Mesenchymal stem cell (in vitro differentiated cells and primary cell): Measurements from ENCODE around the gene ORM1. TPM values are rescaled to one million over a fixed set of nuclear protein-coding genes. Genes with fewer than 3 reads are reported as not detected.
"Not testable (repeated sequence)": the region's sequence is repeated elsewhere in the genome, so short reads cannot be mapped to it uniquely, and the experiment has no call there.

Experiments
- DNase-seq: peaks from one replicate; pipeline ENCODE4 v3.0.0-alpha.2; 2013
- H2AFZ ChIP-seq: one replicate; pipeline ENCODE4 v1.6.1; 2013; ENCODE audit warnings: low read depth, mild to moderate bottlenecking, control low read depth, inconsistent platforms, low read length, moderate library complexity
- H2AK5ac ChIP-seq: 2 replicates; pipeline ENCODE4 v1.6.1; 2013; ENCODE audit warnings: low read length, moderate library complexity, mild to moderate bottlenecking, inconsistent platforms; ENCODE audit not compliant: severe bottlenecking
- H2BK120ac ChIP-seq: one replicate; pipeline ENCODE4 v1.6.1; 2013; ENCODE audit warnings: low read depth, mild to moderate bottlenecking, inconsistent platforms, low read length, moderate library complexity
- H2BK12ac ChIP-seq, 2 experiments: one replicate each; pipeline ENCODE4 v1.6.1; 2013; ENCODE audit warnings: inconsistent platforms in 2 of 2, low read length in 2 of 2, mild to moderate bottlenecking in 2 of 2, moderate library complexity in 2 of 2, control low read depth in 1 of 2
- H2BK15ac ChIP-seq: one replicate; pipeline ENCODE4 v1.6.1; 2013; ENCODE audit warnings: mild to moderate bottlenecking, low read depth, inconsistent platforms; ENCODE audit not compliant: poor library complexity, severe bottlenecking
- H2BK5ac ChIP-seq: 2 replicates; pipeline ENCODE4 v1.6.1; 2013; ENCODE audit warnings: low read depth, mild to moderate bottlenecking, low read length, control low read depth, inconsistent platforms; ENCODE audit not compliant: poor library complexity, severe bottlenecking
- H3K14ac ChIP-seq, 2 experiments: one replicate each; pipeline ENCODE4 v1.6.1; 2013; ENCODE audit warnings: inconsistent platforms in 2 of 2, low read length in 2 of 2, control low read depth in 1 of 2, mild to moderate bottlenecking in 1 of 2, moderate library complexity in 1 of 2
- H3K18ac ChIP-seq, 2 experiments: one replicate each; pipeline ENCODE4 v1.6.1; 2013; ENCODE audit warnings: inconsistent platforms in 2 of 2, low read length in 2 of 2, control low read depth in 1 of 2, low read depth in 1 of 2, mild to moderate bottlenecking in 1 of 2
- H3K23ac ChIP-seq, 2 experiments: one replicate each; pipeline ENCODE4 v1.6.1; 2013; ENCODE audit warnings: inconsistent platforms in 2 of 2, low read length in 2 of 2, mild to moderate bottlenecking in 2 of 2, moderate library complexity in 2 of 2, control low read depth in 1 of 2
- H3K27ac ChIP-seq: 2 replicates; pipeline ENCODE4 v1.5.1; 2013; ENCODE audit warnings: mild to moderate bottlenecking, moderate library complexity, low read length, control low read depth, inconsistent platforms; ENCODE audit not compliant: poor library complexity, severe bottlenecking
- H3K27me3 ChIP-seq, 2 experiments: 2 replicates each; pipeline versions ENCODE4 v1.6.1 to v1.7.0; 2013; ENCODE audit warnings: low read length in 2 of 2, mild to moderate bottlenecking in 2 of 2, moderate library complexity in 2 of 2, control low read depth in 1 of 2, inconsistent platforms in 1 of 2; ENCODE audit not compliant: control insufficient read depth in 1 of 2, insufficient read depth in 1 of 2
- H3K36me3 ChIP-seq, 2 experiments: 2 replicates each; pipeline versions ENCODE4 v1.6.1 to v1.7.0; 2013; ENCODE audit warnings: low read length in 2 of 2, control low read depth in 1 of 2, inconsistent platforms in 1 of 2, low read depth in 1 of 2, mild to moderate bottlenecking in 1 of 2; ENCODE audit not compliant: insufficient read depth in 2 of 2, control insufficient read depth in 1 of 2
- H3K4ac ChIP-seq, 2 experiments: one replicate each; pipeline ENCODE4 v1.6.1; 2013; ENCODE audit warnings: inconsistent platforms in 2 of 2, low read length in 2 of 2, mild to moderate bottlenecking in 2 of 2, moderate library complexity in 2 of 2, control low read depth in 1 of 2, low read depth in 1 of 2
- H3K4me1 ChIP-seq: 2 replicates; pipeline ENCODE4 v1.6.1; 2013; ENCODE audit warnings: low read depth, low read length, control low read depth; ENCODE audit not compliant: control insufficient read depth, insufficient read depth
- H3K4me2 ChIP-seq: 2 replicates; pipeline ENCODE4 v1.6.1; 2013; ENCODE audit warnings: low read length, mild to moderate bottlenecking, inconsistent platforms; ENCODE audit not compliant: poor library complexity, severe bottlenecking
- H3K4me3 ChIP-seq, 2 experiments: 2 replicates each; pipeline versions ENCODE4 v1.5.1 to v1.7.0; 2013; ENCODE audit warnings: low read length in 2 of 2, mild to moderate bottlenecking in 2 of 2, control low read depth in 1 of 2, low read depth in 1 of 2; ENCODE audit not compliant: insufficient read depth in 1 of 2
- H3K79me1 ChIP-seq: replicated peaks from 2 replicates; pipeline ENCODE4 v1.6.1; 2013; ENCODE audit warnings: mild to moderate bottlenecking, control low read depth, low read length, inconsistent platforms; ENCODE audit not compliant: poor library complexity, severe bottlenecking
- H3K9ac ChIP-seq: 2 replicates; pipeline ENCODE4 v1.7.0; 2013; ENCODE audit warnings: mild to moderate bottlenecking, low read length, moderate library complexity
- H3K9me3 ChIP-seq: 2 replicates; pipeline ENCODE4 v1.7.0; 2013; ENCODE audit warnings: mild to moderate bottlenecking, low read length; ENCODE audit not compliant: control insufficient read depth
- H4K8ac ChIP-seq: one replicate; pipeline ENCODE4 v1.6.1; 2013; ENCODE audit warnings: inconsistent platforms, mild to moderate bottlenecking, low read length, moderate library complexity
- H4K91ac ChIP-seq: one replicate; pipeline ENCODE4 v1.6.1; 2013; ENCODE audit warnings: mild to moderate bottlenecking, low read length, inconsistent platforms
- WGBS: methylation state at CpG from one replicate; pipeline ENCODE4 v1.1.7; 2013; ENCODE audit warnings: mixed read lengths; 5-methylcytosine and 5-hydroxymethylcytosine counted together
- polyA plus RNA-seq, 2 experiments: library from polyadenylated mRNA; stranded (reverse); fragments of 200-250 nt; gene quantifications; one replicate each; pipeline ENCODE4 v1.2.3, GENCODE V29; 2013

ORM1 gene
- polyA plus RNA-seq (2013, experiment 1 of 2): not detected
- not detected for polyA plus RNA-seq (2013, experiment 2 of 2)

DNA sequence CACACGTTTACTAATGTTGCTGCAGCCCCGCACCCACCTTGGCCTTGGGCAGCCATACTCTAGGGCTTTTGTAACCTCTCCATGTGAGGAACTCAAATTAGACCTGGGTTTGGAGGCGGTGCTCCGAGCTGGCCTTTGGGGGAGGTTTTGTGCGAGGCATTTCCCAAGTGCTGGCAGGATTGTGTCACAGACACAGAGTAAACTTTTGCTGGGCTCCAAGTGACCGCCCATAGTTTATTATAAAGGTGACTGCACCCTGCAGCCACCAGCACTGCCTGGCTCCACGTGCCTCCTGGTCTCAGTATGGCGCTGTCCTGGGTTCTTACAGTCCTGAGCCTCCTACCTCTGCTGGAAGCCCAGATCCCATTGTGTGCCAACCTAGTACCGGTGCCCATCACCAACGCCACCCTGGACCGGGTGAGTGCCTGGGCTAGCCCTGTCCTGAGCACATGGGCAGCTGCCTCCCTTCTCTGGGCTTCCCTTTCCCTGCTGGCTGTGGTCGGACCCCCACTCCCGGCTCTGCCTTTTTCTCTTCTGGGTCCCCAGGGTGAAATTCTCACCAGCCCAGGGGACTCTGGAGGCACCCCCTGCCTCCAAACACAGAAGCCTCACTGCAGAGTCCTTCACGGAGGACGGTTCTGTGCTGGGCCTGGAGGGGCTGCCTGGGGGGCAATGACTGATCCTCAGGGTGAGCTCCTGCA, at the start of gene ORM1:
Gene ORM1, plus strand, starts transcription at position 268 of the 701 bp plus-strand sequence. Its CDS starts 36 bp downstream, at position 304.
- H2BK120ac ChIP-seq, H3K9me3 ChIP-seq, H3K18ac ChIP-seq, H2BK5ac ChIP-seq, H4K91ac ChIP-seq, H3K14ac ChIP-seq, H2BK15ac ChIP-seq, H2BK12ac ChIP-seq, H3K4me2 ChIP-seq, H3K79me1 ChIP-seq, H2AK5ac ChIP-seq, H3K27ac ChIP-seq, DNase-seq, H3K9ac ChIP-seq, H3K4me3 ChIP-seq, H4K8ac ChIP-seq, H2AFZ ChIP-seq, H3K36me3 ChIP-seq, H3K23ac ChIP-seq, H3K4ac ChIP-seq, H3K4me1 ChIP-seq: not testable (repeated sequence)
- 50% methylated on average over 2 of the region's 15 CpGs for WGBS
- peaks cover 0 to 13% of the 10 kb centered on the region in 2 experiments for H3K27me3 ChIP-seq

DNA sequence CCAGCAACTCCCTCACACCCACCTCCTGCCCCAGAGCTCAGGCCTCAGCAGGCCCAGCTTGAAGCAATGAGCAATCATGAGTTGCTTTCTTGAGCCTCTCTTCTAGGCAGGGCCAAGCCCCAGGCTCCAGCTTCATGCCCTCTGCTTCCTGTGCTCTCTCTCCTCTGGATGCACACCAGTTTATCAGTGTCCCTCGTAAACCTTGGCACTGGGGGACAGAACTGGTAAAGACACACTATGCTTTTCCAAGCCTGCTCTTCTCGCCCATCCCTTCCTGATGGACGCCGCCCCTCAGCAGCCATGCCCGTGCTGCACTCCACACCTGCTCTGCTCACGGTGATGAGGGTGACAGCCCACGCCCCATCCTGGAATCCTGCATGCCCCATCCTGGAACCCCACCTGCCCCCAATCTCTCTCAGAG, 49.4 kb upstream of the ORM1 start:
- Histone ChIP-seq H3K4me2 (no peak overlapping the region), H3K36me3 (peaks cover 3 to 48% of the 10 kb centered on the region in 2 experiments), H2AK5ac (no peak overlapping the region), H3K27ac (no peak overlapping the region), H2BK12ac (no peak overlapping the region), H2BK120ac (no peak overlapping the region), H3K14ac (no peak overlapping the region), H3K4ac (no peak overlapping the region), H3K9me3 (no peaks in the 10 kb centered on the region), H3K4me1 (peaks cover 32% of the 10 kb centered on the region), H2BK5ac (no peak overlapping the region), H4K8ac (no peak overlapping the region), H3K4me3 (no peak overlapping the region), H3K9ac (no peak overlapping the region), H3K27me3 (peaks cover 0 to 5% of the 10 kb centered on the region in 2 experiments), H3K23ac (no peak overlapping the region), H3K79me1 (no peaks in the 10 kb centered on the region), H2AFZ (no peak overlapping the region), H2BK15ac (no peak overlapping the region), H3K18ac (no peak overlapping the region), H4K91ac (no peak overlapping the region)
- WGBS: 96% methylated on average over 7 of the region's 7 CpGs
- DNase-seq: no peak

DNA sequence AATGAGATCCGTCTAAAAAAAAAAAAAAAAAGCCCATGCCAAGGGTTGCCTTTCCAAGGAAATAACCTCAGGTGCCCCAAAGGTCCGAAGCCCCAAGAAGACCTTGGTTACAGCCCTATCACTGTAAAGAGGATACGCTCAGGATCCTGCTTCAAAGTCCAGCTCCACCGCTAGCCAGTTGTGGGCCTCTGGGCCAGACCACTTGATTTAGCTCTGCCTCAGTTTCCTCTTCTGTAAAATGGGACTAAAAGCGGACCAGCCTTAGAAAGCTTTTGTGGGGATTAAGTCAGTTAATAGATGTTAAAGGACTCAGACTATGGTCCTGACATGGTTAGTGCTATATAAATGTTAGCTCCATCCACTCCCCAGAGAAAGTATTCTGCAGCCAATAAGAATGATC, 48.7 kb upstream of the ORM1 start:
- H3K23ac ChIP-seq: no peak overlapping the region
- no peak overlapping the region for H3K4me3 ChIP-seq
- H2AFZ ChIP-seq: no peak overlapping the region
- 97% methylated on average over 5 of the region's 5 CpGs for WGBS
- H3K79me1 ChIP-seq: no peaks in the 10 kb centered on the region
- no peak overlapping the region for H2BK5ac ChIP-seq
- no peak overlapping the region for H3K27ac ChIP-seq
- DNase-seq: no peak
- no peak overlapping the region for H2BK120ac ChIP-seq
- no peak overlapping the region for H3K9ac ChIP-seq
- peaks cover 39% of the 10 kb centered on the region for H3K4me1 ChIP-seq
- no peak overlapping the region for H3K18ac ChIP-seq
- no peak overlapping the region for H3K4ac ChIP-seq
- no peak overlapping the region for H4K91ac ChIP-seq
- no peaks in the 10 kb centered on the region for H3K9me3 ChIP-seq
- H3K14ac ChIP-seq: no peak overlapping the region
- no peak overlapping the region for H2BK12ac ChIP-seq
- H3K27me3 ChIP-seq: peaks cover 0 to 5% of the 10 kb centered on the region in 2 experiments
- no peak overlapping the region for H3K4me2 ChIP-seq
- H2AK5ac ChIP-seq: no peak overlapping the region
- H2BK15ac ChIP-seq: no peak overlapping the region
- H3K36me3 ChIP-seq: peaks cover 3 to 41% of the 10 kb centered on the region in 2 experiments
- H4K8ac ChIP-seq: no peak overlapping the region

DNA sequence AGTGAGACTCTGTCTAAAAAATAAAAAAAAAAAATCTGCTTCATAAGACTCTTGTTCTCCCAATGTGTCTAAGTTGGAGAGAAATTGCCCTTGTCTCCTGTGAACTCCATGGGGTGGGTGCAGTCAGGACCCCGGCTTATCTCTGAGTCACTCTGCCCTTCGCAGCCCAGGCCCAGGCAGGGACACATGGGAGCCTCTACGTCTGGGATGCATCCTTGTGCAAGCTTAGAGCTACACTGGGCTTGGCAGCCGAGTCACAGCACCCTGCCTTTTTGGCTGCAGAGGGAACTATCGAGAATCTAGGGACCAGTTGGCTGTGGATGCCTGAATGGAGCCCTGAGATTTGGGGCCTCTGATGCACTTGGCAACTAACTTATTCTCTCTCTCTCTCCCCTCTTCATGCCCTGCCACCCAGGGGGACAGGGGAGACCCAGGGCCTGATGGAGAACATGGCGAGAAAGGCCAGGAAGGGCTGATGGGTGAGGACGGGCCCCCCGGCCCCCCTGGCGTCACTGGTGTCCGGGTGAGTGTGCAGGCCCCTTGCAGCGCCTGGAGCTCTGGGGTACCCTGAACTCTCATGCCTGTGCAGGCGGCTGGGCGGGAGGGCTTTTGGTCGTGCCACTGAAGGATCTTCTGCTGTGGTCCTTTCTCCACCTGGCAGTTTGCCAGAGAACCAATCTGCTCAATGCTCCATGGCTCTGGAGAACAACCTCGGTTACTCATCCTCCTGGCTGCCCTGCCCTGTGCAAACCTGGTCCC, 47.5 kb upstream of the ORM1 start:
- no peak overlapping the region for H2BK120ac ChIP-seq
- H3K23ac ChIP-seq: no peak overlapping the region
- peak overlapping the region in 1 of 2 experiments; percentile 34 for H3K4ac ChIP-seq
- H3K27me3 ChIP-seq: no peaks in the 10 kb centered on the region
- no peaks in the 10 kb centered on the region for H3K9me3 ChIP-seq
- peaks cover 41% of the 10 kb centered on the region for H3K4me1 ChIP-seq
- H2AFZ ChIP-seq: no peak overlapping the region
- H2BK5ac ChIP-seq: no peak overlapping the region
- no peak overlapping the region for H3K4me3 ChIP-seq
- H2AK5ac ChIP-seq: no peak overlapping the region
- peaks cover 3 to 29% of the 10 kb centered on the region in 2 experiments for H3K36me3 ChIP-seq
- no peak overlapping the region for H3K9ac ChIP-seq
- no peak overlapping the region for H3K27ac ChIP-seq
- peak overlapping the region in 1 of 2 experiments; percentile 25 for H2BK12ac ChIP-seq
- H4K8ac ChIP-seq: no peak overlapping the region
- peak overlapping the region in 1 of 2 experiments; percentile 32 for H3K18ac ChIP-seq
- DNase-seq: no peak
- H4K91ac ChIP-seq: no peak overlapping the region
- 87% methylated on average over 15 of the region's 15 CpGs for WGBS
- no peak overlapping the region for H2BK15ac ChIP-seq
- H3K14ac ChIP-seq: no peak overlapping the region
- no peaks in the 10 kb centered on the region for H3K79me1 ChIP-seq
- no peak overlapping the region for H3K4me2 ChIP-seq
